Activated CD4-positive, CD25-positive, alpha-beta regulatory T cell treated with anti-CD3 and anti-CD28 coated beads, Interleukin-2, amount 50 U/mL, for 72 hours (primary cell): ENCODE results near the gene SLC9A2.

Experiments
- DNase-seq: peaks from one replicate; pipeline ENCODE4 v3.0.0; 2021

SLC9A2 gene

GRCh38 chr2:102735416-102736109 is 116.2 kb downstream of the SLC9A2 start:
- no peak for DNase-seq

GRCh38 chr2:102736110-102736409 is 116.7 kb downstream of the SLC9A2 start:
- no peak for DNase-seq

DNA sequence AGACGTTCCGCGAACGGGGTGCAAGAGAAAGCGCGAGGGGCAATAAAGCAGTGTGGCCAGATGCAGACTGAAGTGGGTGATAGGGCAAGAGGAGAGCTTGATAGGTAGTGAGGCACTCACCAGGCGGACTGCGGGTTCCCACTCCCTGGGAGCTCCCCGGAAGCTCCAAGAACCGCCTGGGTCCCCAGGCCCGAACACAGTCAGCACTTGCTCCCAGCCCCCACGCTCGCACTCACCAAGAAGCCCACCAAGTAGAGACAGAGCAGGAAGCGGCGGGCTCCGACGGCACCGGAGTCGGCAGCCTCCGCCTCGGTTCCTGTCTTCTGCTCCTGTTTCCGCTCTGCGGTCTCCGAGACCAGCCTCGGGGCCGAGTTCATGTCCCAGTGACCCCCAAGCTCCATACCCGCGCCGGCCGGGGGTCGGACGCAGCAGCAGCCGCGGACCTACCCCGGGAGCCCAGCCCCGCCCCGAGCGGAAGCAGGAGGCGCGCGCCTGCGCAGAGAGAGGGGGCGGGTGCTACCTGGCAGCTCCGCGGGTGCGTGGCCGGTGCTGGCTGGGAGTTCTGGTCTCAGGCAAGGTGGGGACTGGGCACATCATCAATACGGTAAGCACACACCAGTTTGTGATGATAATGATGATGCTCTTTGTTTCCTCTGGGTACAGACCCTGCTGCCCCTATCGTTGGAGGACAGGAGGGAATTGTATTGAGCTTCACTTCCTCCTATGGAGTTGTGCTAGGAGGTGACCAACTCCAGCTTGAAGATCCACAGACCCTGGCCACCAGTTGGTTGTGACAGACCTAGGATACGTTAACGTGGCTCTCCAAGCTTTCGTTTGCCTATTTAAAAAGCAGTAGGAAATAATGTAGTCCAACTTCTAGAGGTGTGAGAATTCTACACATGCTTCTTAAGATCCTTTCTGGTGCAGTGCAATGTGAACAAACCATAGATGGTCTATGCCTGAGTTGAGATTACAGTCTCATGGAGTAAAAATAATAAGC is 117.4 kb downstream of the SLC9A2 start:
- DNase-seq, result peak; percentile 90

- no peak for DNase-seq
These were observed 118.1 kb downstream of the SLC9A2 start for GRCh38 chr2:102737431-102737830.

DNA sequence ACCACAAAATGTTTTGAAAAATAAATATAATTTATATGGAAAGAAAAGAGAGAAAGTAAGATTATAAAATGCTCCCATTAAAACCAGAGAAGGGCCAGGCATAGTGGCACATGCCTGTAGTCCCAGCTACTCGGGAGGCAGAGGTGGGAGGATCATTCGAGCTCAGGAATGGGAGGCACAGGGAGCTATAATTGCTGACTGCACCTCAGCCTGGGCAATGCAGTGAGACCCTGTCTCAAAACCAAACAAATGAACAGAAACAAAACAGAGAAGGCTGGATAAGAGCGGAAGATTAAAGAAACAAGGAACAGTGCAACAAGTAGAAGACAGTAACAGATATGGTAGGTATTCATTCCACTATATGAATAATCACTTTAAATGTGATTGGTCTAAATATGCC is 123.9 kb downstream of the SLC9A2 start:
- DNase-seq, result no peak

- no peak for DNase-seq
These were observed 128.8 kb downstream of the SLC9A2 start for GRCh38 chr2:102748107-102748506.

DNA sequence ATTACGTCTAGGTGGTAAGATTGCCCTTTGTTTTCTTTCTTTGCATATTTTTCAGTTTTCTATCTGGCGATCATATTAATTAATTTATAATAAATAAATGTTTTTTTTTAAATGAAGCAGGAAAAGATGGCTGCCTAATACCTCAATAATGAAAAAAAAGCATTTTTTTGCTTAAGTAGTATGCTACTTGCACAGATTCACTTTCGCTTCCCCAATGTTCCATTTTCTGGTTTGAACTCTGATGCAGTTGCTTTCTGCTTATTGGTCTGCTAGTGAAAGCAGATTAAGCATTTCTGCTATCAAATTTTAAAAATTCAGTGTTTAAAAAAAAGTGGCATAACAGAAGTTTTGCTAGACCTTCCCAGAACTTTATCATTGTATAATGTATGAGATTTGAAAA is 130.6 kb downstream of the SLC9A2 start:
- no peak for DNase-seq

DNA sequence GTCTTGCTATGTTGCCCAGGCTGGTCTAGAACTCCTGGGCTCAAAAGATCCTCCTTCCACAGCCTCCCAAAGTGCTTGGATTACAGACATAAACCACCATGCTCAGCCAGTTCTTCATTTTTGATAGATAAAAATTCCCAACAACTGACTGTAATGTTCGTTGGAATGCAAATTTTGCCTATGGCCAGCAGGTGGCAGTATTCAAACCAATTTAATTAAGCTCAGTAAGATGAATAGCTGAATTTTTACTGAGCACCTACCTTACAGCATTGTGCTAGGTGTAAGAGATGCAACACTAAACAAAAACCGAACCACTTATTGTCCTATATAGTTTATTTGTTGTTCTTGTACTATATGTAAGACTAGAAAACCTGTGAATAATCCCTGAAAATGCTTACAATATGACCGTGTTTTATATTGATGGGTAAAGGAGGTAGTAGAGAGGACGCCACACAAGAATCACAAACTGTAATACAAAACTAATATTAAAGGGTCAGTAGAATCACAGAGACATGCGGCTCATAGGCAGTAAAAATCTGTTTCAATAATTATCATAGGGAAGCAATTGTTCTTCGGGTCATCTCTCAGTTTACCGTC is 134.3 kb downstream of the SLC9A2 start:
- no peak for DNase-seq

GRCh38 chr2:102754456-102755145 is 135.2 kb downstream of the SLC9A2 start:
- DNase-seq, result no peak

DNA sequence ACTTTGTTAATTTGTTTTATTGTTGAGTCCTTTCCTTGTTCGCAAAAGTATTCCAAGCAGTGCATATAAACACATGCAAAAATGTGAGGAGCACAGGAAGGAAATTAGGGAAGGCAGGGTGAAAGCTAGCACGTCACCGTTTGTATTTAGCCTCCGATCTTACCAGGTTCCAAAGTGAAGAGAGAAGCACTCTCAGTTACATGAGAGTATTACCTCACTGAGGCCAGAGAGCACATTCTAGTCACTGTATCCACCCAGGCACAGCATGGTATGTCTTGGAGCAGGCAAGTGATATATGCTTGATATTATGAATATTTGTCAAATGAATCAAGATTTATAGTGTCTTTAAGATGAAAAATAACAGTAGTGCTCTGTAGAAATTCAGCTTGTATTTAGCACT is 135.9 kb downstream of the SLC9A2 start:
- no peak for DNase-seq

DNA sequence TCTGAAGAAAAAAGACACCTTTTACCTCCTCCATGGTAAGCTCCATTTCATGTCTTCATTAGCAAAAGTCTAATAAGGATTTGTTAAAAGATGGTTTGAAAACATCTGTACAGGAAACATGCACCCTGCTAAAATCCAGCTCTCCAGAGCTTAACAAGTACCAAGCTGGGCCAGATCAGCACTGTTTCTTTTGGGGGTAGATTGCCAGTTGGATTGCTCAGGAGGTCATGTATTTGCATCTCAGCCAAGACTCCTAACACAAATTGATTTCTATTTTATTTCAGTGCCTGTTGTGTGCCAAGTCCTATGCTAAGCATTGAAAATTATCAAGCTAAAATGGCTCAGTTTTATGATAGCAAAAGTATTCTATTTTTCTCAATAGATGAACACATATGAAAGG is 139.1 kb downstream of the SLC9A2 start:
- DNase-seq, result no peak
